ENCODE results near the gene EXOC3L2.

EXOC3L2 gene

GRCh38 chr19:45238556-45238955 lies 6.7 kb downstream of the EXOC3L2 start:
- TF ChIP-seq SIN3A (IDR thresholded peaks at IDR 0.05; ENCODE audit: borderline replicate concordance, insufficient read depth, low read length) (no peak), TAF1 (IDR thresholded peaks at IDR 0.05; ENCODE audit: borderline replicate concordance, insufficient read depth, low read length) (no peak), REST (IDR thresholded peaks at IDR 0.05; ENCODE audit: insufficient read depth in 1 of 2, low read depth in 2 of 2, low read length in 2 of 2) (no peak), FOXP2 (optimal IDR thresholded peaks at IDR 0.05; ENCODE audit: borderline replicate concordance, extremely low read depth, extremely low read length, insufficient read depth) (no peak), POLR2AphosphoS5 (IDR thresholded peaks at IDR 0.05; ENCODE audit: low read depth, low read length) (no peak)

- TF ChIP-seq TAF1 (IDR thresholded peaks at IDR 0.05; ENCODE audit: borderline replicate concordance, insufficient read depth, low read length), result no peak
- TF ChIP-seq SIN3A (IDR thresholded peaks at IDR 0.05; ENCODE audit: borderline replicate concordance, insufficient read depth, low read length), result no peak
- no peak for TF ChIP-seq FOXP2 (optimal IDR thresholded peaks at IDR 0.05; ENCODE audit: borderline replicate concordance, extremely low read depth, extremely low read length, insufficient read depth)
These were observed 9.7 kb downstream of the EXOC3L2 start for GRCh38 chr19:45235485-45235884.

DNA sequence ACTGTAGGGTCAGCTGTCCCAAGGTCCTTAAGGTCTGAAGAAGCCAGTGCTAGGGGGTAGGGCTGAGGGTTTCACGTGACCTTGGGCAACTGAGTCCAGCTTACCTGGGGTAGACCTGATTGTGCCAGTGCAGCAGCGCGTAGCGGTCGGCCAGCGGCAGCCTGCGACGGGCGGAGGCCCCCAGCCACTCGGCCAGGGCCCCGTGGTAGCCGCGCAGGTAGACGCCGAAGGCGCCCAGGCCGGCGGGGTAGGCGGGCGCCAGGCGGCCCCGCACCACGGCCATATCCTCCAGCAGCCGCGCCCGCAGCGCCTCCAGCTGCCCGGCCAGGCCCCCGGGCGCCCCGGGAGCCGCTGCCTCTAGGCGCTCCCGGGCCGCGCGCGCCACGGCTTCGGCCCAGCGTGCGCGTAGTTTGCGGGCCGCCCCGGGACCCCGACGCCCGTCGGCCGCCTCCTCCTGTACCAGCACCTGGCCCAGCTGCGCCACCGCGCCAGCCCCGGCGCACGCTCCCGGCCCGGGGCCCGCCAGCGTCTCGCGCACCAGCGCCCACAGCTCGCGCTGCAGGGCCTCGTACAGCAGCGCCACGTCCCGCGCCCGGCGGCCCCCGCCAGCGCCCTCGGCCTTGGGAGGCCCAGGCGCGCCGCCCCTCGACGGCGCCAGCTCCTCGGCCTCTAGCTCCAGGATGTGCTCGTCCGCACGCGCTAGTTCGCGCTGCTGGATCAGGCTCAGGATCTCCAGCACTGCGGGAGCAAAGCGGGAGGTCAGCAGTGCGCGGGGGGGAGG lies 10.9 kb downstream of the EXOC3L2 start:
- no peak for TF ChIP-seq FOXP2 (optimal IDR thresholded peaks at IDR 0.05; ENCODE audit: borderline replicate concordance, extremely low read depth, extremely low read length, insufficient read depth)
- TF ChIP-seq SIN3A (IDR thresholded peaks at IDR 0.05; ENCODE audit: borderline replicate concordance, insufficient read depth, low read length), result no peak
- TF ChIP-seq TAF1 (IDR thresholded peaks at IDR 0.05; ENCODE audit: borderline replicate concordance, insufficient read depth, low read length), result no peak
- no peak for TF ChIP-seq REST (IDR thresholded peaks at IDR 0.05; ENCODE audit: insufficient read depth in 1 of 2, low read depth in 2 of 2, low read length in 2 of 2)
- no peak for TF ChIP-seq POLR2AphosphoS5 (IDR thresholded peaks at IDR 0.05; ENCODE audit: low read depth, low read length)

DNA sequence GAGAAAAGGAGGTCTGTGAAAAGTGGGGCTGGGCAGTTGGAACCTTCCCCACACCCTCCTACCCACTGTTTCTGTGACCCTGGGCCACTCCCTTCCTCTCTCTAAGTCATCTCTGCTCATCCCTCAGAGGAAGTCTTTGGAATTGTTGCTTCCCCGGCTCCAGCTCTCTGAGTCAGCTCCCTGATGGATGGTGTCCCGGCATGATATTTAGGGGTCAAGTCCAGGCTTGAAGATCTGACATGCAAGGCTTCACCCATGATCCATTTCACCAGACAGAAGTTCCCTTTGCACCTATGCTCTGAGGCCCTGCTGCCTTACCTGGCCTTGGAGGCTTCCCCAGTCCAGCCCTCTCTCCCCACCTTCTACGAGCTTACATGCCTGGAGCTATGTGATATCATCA lies 13.3 kb downstream of the EXOC3L2 start:
- TF ChIP-seq FOXP2 (optimal IDR thresholded peaks at IDR 0.05; ENCODE audit: borderline replicate concordance, extremely low read depth, extremely low read length, insufficient read depth) (no peak), REST (IDR thresholded peaks at IDR 0.05; ENCODE audit: insufficient read depth in 1 of 2, low read depth in 2 of 2, low read length in 2 of 2) (no peak), SIN3A (IDR thresholded peaks at IDR 0.05; ENCODE audit: borderline replicate concordance, insufficient read depth, low read length) (no peak), POLR2AphosphoS5 (IDR thresholded peaks at IDR 0.05; ENCODE audit: low read depth, low read length) (no peak), TAF1 (IDR thresholded peaks at IDR 0.05; ENCODE audit: borderline replicate concordance, insufficient read depth, low read length) (no peak)

DNA sequence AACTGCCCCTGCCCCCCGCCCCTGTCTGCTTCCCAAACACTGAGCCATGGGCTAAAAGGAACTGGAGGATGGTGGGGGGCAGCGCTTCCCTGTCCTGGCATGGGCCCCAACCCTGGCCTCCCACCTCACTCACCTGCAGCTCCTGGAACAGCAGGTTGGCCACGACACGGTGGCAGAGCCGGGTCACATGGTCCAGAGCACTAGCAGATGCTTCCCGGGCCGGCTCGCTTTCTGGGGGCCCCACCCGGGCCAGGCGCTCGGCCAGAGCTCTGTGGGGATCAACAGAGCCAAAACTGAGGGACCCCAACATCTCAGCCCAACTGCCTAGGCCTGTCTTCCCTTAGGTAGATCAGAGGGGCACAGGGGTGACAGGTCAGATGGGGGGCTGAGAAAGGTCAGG lies 20.6 kb downstream of the EXOC3L2 start:
- TF ChIP-seq REST (IDR thresholded peaks at IDR 0.05; ENCODE audit: insufficient read depth in 1 of 2, low read depth in 2 of 2, low read length in 2 of 2), result no peak
- TF ChIP-seq FOXP2 (optimal IDR thresholded peaks at IDR 0.05; ENCODE audit: borderline replicate concordance, extremely low read depth, extremely low read length, insufficient read depth), result no peak
- no peak for TF ChIP-seq TAF1 (IDR thresholded peaks at IDR 0.05; ENCODE audit: borderline replicate concordance, insufficient read depth, low read length)
- no peak for TF ChIP-seq POLR2AphosphoS5 (IDR thresholded peaks at IDR 0.05; ENCODE audit: low read depth, low read length)
- no peak for TF ChIP-seq SIN3A (IDR thresholded peaks at IDR 0.05; ENCODE audit: borderline replicate concordance, insufficient read depth, low read length)

Measured in PFSK-1 (cell line).